Measurements from ENCODE around the gene PROC.

PROC gene

DNA sequence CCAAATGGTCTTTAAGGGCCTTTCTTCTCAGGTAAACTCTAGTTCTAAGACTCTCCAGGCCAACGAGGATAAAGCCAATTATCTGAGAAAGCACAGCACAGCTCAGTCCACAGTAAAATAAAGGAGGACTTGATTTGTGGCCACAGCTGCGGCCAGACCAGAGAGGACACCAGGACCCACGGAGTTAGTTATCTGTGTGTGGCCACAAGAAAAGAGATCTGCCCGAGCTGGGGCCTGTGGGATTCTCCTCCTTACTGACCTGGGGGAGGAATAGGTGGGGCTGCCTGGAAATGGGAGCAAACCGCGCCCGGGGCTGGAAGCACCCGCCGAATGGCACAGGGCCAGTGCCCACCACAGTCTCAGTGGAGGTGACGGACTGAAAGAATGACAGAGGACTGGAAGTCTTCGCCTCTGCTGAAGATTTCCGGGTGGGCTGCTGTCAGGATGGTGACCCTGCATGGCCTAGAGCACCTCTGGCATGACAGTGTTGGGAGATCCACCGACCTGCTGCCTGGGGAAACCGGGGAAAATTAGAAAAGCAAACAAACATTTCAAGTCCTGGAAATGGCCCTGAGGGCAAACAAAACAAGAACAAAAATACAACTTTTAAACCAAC is 13.3 kb downstream of the PROC start:
- no peak for TF ChIP-seq FOXP2 (optimal IDR thresholded peaks at IDR 0.05; ENCODE audit: control extremely low read depth, extremely low read length, insufficient read depth)
- no peak for TF ChIP-seq EZH2 (IDR thresholded peaks at IDR 0.05)
- no peak for TF ChIP-seq POLR2AphosphoS5 (IDR thresholded peaks at IDR 0.05; ENCODE audit: borderline replicate concordance, low read depth, low read length)
- no peaks in the 10 kb centered on the region for H3K9me3 ChIP-seq (ENCODE audit: low read depth, low read length)
- no peak overlapping the region for H3K4me3 ChIP-seq
- H3K36me3 ChIP-seq (ENCODE audit: insufficient read depth, low read length) = no peaks in the 10 kb centered on the region
- H3K27ac ChIP-seq = no peak overlapping the region
- no peak overlapping the region for H3K9ac ChIP-seq (ENCODE audit: insufficient read length)
- no peak for DNase-seq (ENCODE audit: low read depth, low spot score)

DNA sequence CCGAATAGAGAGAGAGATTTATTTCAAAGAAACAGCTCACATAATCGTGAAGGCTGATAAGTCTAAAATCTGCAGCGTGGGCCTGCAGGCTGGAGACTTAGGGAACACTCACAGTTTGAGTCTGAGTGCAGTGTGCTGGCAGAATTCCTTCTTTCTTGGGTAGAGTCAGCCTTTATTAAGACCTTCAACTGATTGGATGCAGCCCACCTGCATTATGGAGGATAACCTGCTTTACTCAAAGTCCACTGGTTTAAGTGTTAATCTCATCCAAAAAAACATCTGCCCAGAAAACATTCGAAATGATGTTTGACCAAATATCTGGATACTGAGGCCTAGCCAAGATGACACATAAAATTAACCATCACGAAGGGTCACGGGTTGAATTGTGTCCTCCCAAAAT is 16.3 kb downstream of the PROC start:
- Histone ChIP-seq H3K4me3 (no peak overlapping the region), H3K36me3 (ENCODE audit: insufficient read depth, low read length) (no peaks in the 10 kb centered on the region), H3K27ac (no peak overlapping the region), H3K9me3 (ENCODE audit: low read depth, low read length) (no peaks in the 10 kb centered on the region), H3K9ac (ENCODE audit: insufficient read length) (no peak overlapping the region)
- no peak for DNase-seq (ENCODE audit: low read depth, low spot score)
- TF ChIP-seq FOXP2 (optimal IDR thresholded peaks at IDR 0.05; ENCODE audit: control extremely low read depth, extremely low read length, insufficient read depth) (no peak), POLR2AphosphoS5 (IDR thresholded peaks at IDR 0.05; ENCODE audit: borderline replicate concordance, low read depth, low read length) (no peak), EZH2 (IDR thresholded peaks at IDR 0.05) (no peak)

DNA sequence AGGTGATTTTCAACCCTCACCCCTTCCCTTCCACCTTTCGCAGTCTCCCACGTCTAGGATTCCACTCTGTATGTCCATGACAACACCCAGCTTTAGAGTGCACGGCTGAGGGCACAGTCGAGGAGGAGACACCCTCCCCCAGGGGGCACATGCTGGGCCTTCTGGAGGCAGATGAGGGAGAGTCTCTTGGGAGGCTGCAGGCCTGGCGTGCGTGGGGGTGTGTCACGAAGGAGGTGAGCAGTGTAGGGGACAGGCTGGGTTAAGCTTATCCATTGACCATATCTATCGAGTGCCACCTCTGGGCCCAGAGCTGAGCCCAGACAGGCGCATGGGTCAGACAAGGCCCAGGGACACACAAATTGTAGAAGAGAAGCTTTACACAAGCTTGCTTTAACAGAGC is 18.8 kb downstream of the PROC start:
- H3K4me3 ChIP-seq = no peak overlapping the region

DNA sequence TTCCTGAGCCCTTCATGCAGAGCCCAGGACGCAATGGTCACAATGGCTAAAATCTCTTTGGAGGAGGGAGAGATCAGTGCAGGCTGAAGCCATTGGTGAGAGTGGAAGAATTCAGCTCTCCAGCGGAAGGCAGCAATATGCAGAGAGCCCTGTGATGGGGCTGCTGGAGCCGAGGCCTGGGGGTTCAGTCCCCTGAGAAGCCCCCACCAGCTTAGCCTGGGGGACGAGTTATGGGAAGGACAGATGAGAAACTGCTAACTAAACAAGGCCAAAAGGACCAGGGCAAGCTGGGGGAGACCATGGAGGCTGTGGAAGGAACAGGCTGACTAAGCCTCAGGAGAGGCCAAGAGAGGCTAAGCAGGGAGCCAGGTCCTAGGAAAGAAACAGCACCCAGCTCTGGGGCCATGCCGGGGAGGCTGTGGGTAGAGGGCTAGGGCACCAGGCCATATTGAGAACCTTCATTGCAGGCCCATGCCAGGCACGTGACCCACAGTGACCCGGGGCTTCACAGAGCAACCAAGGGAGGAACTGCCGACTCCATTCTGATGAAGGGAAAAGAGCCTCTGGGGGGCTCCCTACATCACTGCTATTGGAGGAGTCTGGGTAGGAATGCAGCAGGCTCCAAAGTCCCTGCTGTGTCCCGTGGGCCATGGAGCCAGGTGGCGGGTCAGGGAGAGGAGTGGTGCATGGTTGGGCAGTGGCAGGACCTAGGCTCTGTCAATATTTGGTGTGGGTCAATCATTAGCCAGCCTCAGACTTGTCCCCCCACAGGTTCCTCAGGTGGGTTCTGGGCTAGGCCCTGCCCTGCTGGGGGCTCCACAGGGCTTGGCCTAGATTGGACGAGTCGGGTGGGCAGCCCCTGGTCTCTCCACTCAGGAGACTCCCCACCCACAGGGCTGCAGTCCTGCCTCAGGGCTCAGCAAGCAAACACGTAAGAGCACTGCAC is 19.8 kb downstream of the PROC start:
- DNase-seq (ENCODE audit: low read depth, low spot score) = no peak
- Histone ChIP-seq H3K4me3 (no peak overlapping the region), H3K9me3 (ENCODE audit: low read depth, low read length) (no peaks in the 10 kb centered on the region), H3K27ac (no peak overlapping the region), H3K36me3 (ENCODE audit: insufficient read depth, low read length) (no peaks in the 10 kb centered on the region), H3K9ac (ENCODE audit: insufficient read length) (no peak overlapping the region)
- TF ChIP-seq POLR2AphosphoS5 (IDR thresholded peaks at IDR 0.05; ENCODE audit: borderline replicate concordance, low read depth, low read length) = no peak
- TF ChIP-seq EZH2 (IDR thresholded peaks at IDR 0.05) = no peak
- TF ChIP-seq FOXP2 (optimal IDR thresholded peaks at IDR 0.05; ENCODE audit: control extremely low read depth, extremely low read length, insufficient read depth) = no peak

More for the DNA sequence above, 18.8 kb downstream of the PROC start:
- Histone ChIP-seq H3K9me3 (ENCODE audit: low read depth, low read length) (no peaks in the 10 kb centered on the region), H3K36me3 (ENCODE audit: insufficient read depth, low read length) (no peaks in the 10 kb centered on the region), H3K9ac (ENCODE audit: insufficient read length) (no peak overlapping the region), H3K27ac (no peak overlapping the region)
- TF ChIP-seq FOXP2 (optimal IDR thresholded peaks at IDR 0.05; ENCODE audit: control extremely low read depth, extremely low read length, insufficient read depth) (no peak), EZH2 (IDR thresholded peaks at IDR 0.05) (no peak), POLR2AphosphoS5 (IDR thresholded peaks at IDR 0.05; ENCODE audit: borderline replicate concordance, low read depth, low read length) (no peak)
- DNase-seq (ENCODE audit: low read depth, low spot score) = no peak

DNA sequence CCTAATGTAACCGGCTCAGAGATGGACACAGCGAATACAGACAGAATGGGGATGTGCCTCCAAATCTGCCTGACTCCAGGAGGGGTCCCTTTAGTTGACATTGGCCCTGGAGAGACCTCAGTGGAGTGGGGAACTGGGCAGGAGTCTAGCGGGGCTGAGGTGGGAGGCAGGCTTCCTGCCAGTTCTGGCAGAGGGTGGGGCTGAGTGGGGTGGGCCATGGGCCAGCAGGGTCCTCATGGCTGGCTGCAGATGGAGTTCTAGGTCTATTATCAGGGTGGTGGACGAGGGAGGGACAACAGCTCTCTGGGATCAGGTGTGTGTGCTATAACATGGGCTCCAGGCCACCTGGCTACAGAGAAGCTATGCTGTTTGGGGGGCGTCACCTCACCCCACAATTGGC is 21.1 kb downstream of the PROC start:
- Histone ChIP-seq H3K4me3 (no peak overlapping the region), H3K36me3 (ENCODE audit: insufficient read depth, low read length) (no peaks in the 10 kb centered on the region), H3K9me3 (ENCODE audit: low read depth, low read length) (no peaks in the 10 kb centered on the region), H3K9ac (ENCODE audit: insufficient read length) (no peak overlapping the region), H3K27ac (no peak overlapping the region)
- TF ChIP-seq FOXP2 (optimal IDR thresholded peaks at IDR 0.05; ENCODE audit: control extremely low read depth, extremely low read length, insufficient read depth) = no peak
- no peak for TF ChIP-seq EZH2 (IDR thresholded peaks at IDR 0.05)
- TF ChIP-seq POLR2AphosphoS5 (IDR thresholded peaks at IDR 0.05; ENCODE audit: borderline replicate concordance, low read depth, low read length) = no peak
- no peak for DNase-seq (ENCODE audit: low read depth, low spot score)

DNA sequence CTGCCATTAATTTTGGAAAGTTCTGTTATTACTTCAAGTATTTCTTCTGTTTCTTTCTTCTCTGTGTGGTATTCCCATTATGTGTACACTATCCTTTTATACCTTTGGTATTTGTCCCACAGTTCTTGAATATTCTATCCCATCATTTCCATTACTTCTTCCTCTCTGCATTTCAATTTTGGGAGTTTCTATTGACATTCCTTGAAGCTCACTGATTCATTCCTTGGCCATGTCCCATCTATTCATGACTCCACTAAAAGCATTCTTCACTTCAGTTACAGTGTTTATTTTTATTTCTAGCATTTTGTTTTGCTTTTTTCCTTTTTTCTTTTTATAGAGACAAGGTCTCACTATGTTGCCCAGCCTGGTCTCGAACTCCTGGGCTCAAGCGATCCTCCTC is 30.3 kb downstream of the PROC start:
- H3K4me3 ChIP-seq = no peak overlapping the region
- 0 out of 2 replicates have a peak, but pooled peaks cover 8% of the 10 kb centered on the region for H3K9me3 ChIP-seq (ENCODE audit: low read depth, low read length)
- no peak overlapping the region for H3K27ac ChIP-seq
- TF ChIP-seq POLR2AphosphoS5 (IDR thresholded peaks at IDR 0.05; ENCODE audit: borderline replicate concordance, low read depth, low read length) (no peak), FOXP2 (optimal IDR thresholded peaks at IDR 0.05; ENCODE audit: control extremely low read depth, extremely low read length, insufficient read depth) (no peak), EZH2 (IDR thresholded peaks at IDR 0.05) (no peak)
- no peaks in the 10 kb centered on the region for H3K36me3 ChIP-seq (ENCODE audit: insufficient read depth, low read length)
- DNase-seq (ENCODE audit: low read depth, low spot score) = no peak
- no peak overlapping the region for H3K9ac ChIP-seq (ENCODE audit: insufficient read length)

DNA sequence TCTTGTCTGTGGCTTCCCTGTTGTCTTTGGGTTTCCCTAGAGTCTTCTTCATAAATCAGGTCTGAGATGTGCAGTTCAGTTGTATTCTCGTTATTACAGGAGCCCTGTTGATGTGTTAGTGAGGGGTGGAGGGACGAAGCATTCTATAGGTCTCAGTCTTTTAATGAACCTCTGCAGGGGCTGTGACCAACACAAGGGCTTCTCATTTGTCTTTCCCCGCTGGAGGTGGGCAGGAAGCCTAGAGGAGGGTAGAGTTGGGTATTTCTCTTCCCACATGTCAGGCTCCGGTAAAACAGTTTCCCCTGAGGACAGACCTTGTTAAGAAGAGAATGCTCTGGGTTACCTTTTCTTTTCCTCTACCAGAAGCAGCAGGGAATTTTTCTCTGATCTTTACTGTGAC is 31.2 kb downstream of the PROC start:
- H3K36me3 ChIP-seq (ENCODE audit: insufficient read depth, low read length) = no peaks in the 10 kb centered on the region
- H3K4me3 ChIP-seq = no peak overlapping the region
- TF ChIP-seq EZH2 (IDR thresholded peaks at IDR 0.05) = no peak
- no peak for TF ChIP-seq FOXP2 (optimal IDR thresholded peaks at IDR 0.05; ENCODE audit: control extremely low read depth, extremely low read length, insufficient read depth)
- TF ChIP-seq POLR2AphosphoS5 (IDR thresholded peaks at IDR 0.05; ENCODE audit: borderline replicate concordance, low read depth, low read length) = no peak
- DNase-seq (ENCODE audit: low read depth, low spot score) = no peak
- H3K27ac ChIP-seq = peak overlapping the region; percentile 38
- 0 out of 2 replicates have a peak, but pooled peaks cover 8% of the 10 kb centered on the region for H3K9me3 ChIP-seq (ENCODE audit: low read depth, low read length)
- no peak overlapping the region for H3K9ac ChIP-seq (ENCODE audit: insufficient read length)

DNA sequence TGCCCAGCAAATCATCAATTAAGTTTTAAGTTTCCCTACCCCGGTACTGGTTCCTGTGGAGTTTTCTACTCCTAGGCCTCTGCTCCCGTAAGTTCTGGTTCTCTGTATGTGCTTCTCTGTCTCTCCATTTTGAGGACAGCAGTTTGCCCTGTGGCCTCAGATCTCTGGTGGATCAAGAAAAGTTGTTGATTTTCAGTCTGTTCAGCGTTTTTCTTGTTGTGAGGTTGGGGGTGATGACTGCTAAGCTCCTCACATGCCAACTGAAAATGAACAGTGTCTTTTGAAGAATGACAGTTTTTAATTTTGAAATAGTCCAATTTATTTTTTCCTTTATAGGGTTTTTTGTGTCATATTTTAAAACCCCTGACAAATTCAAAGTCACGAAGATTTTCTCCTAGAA is 31.7 kb downstream of the PROC start:
- no peak for TF ChIP-seq FOXP2 (optimal IDR thresholded peaks at IDR 0.05; ENCODE audit: control extremely low read depth, extremely low read length, insufficient read depth)
- no peak for TF ChIP-seq EZH2 (IDR thresholded peaks at IDR 0.05)
- no peak for TF ChIP-seq POLR2AphosphoS5 (IDR thresholded peaks at IDR 0.05; ENCODE audit: borderline replicate concordance, low read depth, low read length)
- Histone ChIP-seq H3K9ac (ENCODE audit: insufficient read length) (no peak overlapping the region), H3K36me3 (ENCODE audit: insufficient read depth, low read length) (no peaks in the 10 kb centered on the region), H3K9me3 (ENCODE audit: low read depth, low read length) (0 out of 2 replicates have a peak, but pooled peaks cover 4% of the 10 kb centered on the region), H3K4me3 (no peak overlapping the region), H3K27ac (peak overlapping the region; percentile 38)
- no peak for DNase-seq (ENCODE audit: low read depth, low spot score)
